Muscle of arm (tissue), 14 donors: ENCODE results near the gene ZNF488. TPM values are rescaled to one million over a fixed set of nuclear protein-coding genes. Genes with fewer than 3 reads are reported as not detected.
A peak's percentile ranks its signal among the peaks of the same experiment; 100 is the strongest.
"Not testable (repeated sequence)": the region's sequence is repeated elsewhere in the genome, so short reads cannot be mapped to it uniquely, and the experiment has no call there.

Experiments used
- DNase-seq: peaks from one replicate; pipeline ENCODE4 v3.0.0-alpha.2; 2013
- long read RNA-seq, 11 donors: transcript quantifications; one replicate each; lab custom pipeline, GENCODE V29; 2026
- polyA plus RNA-seq, 12 donors: library from polyadenylated mRNA; unstranded; fragments of 120-200 nt; gene quantifications; one replicate each; pipeline ENCODE4 v1.2.1, GENCODE V29; 2013; ENCODE audit not compliant: insufficient read length in 12 of 12

Gene ZNF488, protein sequence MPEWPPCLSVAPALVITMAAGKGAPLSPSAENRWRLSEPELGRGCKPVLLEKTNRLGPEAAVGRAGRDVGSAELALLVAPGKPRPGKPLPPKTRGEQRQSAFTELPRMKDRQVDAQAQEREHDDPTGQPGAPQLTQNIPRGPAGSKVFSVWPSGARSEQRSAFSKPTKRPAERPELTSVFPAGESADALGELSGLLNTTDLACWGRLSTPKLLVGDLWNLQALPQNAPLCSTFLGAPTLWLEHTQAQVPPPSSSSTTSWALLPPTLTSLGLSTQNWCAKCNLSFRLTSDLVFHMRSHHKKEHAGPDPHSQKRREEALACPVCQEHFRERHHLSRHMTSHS
- 1 to 10 TPM in 11 of 12 donors, not detected in 1; 2.0 to 5.1 (median 3.8) TPM for polyA plus RNA-seq
- long read RNA-seq, donor 1 = 0 reads
- long read RNA-seq, donor 2, partial matches to known transcripts = 0 of 2 reads
- long read RNA-seq, donor 2, other reads (novel, unspliced or antisense) = 0 of 2 reads
- long read RNA-seq, donor 3 = 0 reads
- long read RNA-seq, donor 4, partial matches to known transcripts = 0 of 3 reads
- long read RNA-seq, donor 4, other reads (novel, unspliced or antisense) = 0 of 3 reads
- long read RNA-seq, donor 5 = 0 reads
- long read RNA-seq, donor 6, partial matches to known transcripts = 0 of 2 reads
- long read RNA-seq, donor 6, other reads (novel, unspliced or antisense) = 0 of 2 reads
- long read RNA-seq, donor 7, partial matches to known transcripts = 0 of 1 reads
- long read RNA-seq, donor 7, other reads (novel, unspliced or antisense) = 0 of 1 reads
- long read RNA-seq, donor 8, partial matches to known transcripts = 0 of 2 reads
- long read RNA-seq, donor 8, other reads (novel, unspliced or antisense) = 0 of 2 reads
- long read RNA-seq, donor 9, partial matches to known transcripts = 0 of 1 reads
- long read RNA-seq, donor 9, other reads (novel, unspliced or antisense) = 0 of 1 reads
- long read RNA-seq, donor 10, partial matches to known transcripts = 0 of 2 reads
- long read RNA-seq, donor 10, other reads (novel, unspliced or antisense) = 0 of 2 reads
- long read RNA-seq, donor 11, partial matches to known transcripts = 0 of 1 reads
- long read RNA-seq, donor 11, other reads (novel, unspliced or antisense) = 0 of 1 reads

DNA sequence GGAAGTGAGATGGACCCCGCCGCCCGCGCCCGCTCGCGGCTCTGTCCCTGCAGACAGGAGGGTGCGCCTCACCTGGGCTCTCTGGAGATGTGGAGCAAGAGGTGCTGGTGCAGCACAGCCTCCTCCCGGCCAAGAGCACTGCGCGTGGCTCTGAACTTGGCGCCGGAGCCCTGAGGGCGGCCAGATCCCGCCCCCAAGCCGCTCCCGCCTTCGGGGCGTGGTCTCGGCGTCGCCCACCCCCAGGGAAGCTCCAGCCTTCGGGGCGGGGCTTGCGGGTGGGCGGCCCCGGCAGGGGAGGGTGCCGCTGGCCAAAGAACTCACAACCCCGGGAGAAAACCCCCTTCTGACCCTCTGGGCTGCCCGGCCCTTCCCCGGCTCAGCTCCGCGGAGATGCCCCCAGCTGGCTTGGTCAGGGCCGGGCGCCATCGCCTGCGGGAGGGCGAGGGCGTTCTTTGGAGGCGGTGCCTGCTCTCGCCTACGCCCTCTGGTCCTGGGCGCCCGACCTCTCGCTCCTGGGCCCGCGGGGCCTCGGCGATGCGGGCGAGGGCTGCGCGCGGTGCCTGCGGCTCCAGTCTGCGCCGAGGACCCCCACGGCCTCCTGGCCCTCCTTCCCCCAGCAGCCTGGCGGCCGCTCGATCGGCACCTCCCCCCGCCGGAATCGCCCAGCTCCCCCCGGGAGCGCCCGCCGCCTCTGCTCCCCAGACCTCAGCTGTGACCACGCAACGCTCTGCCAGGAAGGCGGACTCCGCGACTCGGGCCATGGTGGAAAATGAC lies at the start of gene ZNF488:
Gene ZNF488 (minus strand): TSS at position 146 of the 774 bp plus-strand sequence. CDS start 15,464 bp downstream, outside the sequence.
- DNase-seq = peak; percentile 89

DNA sequence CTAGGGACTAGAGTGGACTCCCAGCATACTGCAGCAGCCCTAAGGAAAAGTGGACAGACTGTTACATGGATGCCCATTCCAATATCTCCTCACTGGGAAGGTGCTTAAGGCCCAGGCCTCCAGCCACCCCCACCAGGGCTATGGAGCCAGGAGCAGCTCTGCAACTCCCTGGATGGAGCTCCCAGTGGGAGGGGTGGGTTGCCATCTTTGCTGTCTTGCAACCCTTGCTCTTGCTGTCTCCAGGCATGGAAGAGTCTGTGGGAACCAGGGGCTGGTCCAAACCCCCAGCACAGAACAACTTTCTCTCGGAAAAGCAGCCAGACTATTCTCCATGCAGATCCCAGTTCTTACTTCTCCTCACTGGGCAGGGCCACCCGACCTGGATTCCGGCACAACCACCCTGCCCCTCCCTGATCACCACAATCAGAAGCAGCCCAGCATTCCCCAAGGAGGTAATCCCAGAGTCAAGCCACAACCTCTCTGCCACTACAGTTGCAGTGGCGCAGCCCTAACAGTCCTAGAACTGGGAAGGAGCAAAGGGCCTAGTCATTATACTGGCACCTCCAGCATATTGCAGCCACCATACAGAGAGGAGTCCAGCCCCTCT lies 41.8 kb upstream of the ZNF488 start:
- DNase-seq = no peak

DNA sequence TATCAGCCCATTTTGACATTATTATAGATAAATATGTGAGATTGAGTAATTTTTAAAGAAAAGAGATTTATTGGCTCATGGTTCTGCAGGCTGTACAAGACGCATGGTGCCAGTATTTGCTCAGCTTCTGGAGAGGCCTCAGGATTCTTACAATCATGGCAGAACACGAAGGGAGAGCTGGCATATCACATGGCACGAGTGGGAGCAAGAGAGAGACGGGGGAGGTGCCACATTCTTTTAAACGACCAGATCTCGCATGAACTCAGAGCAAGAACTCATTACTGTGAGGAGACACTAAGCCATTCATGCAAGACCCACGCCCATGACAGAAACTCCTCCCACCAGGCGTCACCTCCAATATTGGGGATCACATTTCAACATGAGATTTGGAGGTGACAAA lies 40.1 kb upstream of the ZNF488 start:
- DNase-seq = no peak

DNA sequence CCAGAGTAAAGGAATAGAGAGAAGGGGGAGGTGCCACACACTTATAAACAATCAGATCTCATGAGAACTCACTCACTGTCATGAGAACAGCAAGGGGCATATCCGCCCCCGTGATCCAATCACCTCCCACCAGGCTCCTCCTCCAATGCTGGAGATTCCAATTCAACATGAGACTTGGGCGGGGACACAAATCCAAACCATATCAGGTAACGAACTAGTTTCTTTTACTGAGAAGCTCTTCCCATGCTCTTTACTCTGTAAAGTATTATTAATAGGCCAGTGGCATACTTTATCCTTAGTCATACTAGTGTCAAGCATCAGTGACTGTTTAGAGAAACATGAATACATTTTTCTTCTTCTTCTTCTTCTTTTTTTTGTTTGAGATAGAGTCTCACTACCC lies 39.4 kb upstream of the ZNF488 start:
- DNase-seq = no peak

DNA sequence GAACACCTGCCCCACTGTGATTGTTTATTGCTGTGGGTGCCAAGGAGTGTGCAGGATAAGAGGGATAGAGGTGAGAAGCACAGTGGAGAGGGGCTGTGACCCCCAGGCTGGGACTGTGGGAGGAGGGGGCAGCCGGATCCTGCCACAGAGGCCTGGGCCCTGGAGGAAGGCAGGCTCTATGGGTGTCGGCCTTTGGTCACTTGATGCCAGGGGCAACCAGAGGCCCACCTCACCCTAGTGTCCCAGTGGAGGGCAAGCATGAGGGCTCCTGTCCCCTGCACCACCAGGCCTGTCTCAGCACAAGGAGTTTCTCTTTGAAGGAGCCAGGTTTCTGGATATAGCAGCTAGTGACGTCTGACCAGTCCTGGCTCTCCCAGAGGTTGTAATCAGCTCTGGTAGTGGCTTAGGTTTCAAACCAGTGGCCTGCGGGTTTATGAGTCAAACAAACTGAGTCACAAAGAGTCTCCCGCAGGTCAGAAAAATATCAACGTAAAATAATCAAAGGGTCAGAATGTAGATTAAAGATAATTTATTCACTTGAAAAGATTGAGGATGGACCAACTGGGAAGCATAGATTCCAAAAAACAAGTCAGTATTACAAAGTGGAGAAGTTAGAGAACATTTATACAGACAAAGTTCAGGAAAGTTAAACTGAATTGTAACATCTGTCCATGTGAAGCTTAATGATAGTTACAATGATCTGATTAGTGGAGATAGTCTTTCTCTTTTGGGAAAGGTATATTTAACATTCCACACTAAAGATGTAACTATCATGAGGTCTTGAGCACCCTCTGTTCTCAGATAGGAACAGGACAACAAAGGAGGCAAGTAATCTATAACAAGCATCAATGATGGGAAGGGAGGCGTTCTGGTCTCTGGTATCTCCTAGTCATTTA lies 37.2 kb upstream of the ZNF488 start:
- DNase-seq = no peak

DNA sequence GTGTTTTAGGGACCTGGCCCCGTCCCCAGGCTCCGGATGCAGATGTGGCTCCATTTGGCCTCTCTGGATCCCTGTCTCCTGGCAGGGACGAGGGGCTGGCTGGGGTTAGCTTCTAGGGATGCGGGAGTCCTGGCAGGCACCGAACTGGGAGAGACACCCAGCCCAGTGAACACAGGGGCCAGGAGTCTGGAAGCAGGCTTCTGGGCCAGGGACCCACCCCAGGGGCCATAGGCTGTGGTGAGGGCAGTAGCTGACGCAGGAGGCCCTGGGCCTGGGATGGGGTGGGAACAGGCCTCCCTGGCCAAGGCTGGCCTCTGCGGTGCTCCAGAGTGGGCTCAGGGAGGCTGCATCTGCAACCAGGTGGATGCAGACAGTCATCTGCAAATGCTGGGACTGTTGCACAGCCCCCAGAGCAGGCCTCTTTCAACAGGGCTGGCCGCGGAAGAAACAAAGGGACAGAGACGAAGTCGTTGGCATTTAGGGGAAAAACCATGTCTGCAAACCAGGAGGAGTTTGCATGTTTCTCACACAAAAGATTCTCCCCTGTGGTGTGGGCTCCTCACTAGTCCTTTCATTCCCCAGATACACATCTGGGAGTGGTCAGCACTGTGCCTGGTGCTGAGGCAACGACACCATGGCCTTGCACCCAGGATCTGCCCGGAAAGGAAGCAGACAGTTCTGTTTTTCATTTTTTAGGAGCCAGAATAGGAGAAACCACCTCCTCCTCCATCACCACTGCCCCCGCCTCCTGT lies 36.4 kb upstream of the ZNF488 start:
- DNase-seq = no peak

DNA sequence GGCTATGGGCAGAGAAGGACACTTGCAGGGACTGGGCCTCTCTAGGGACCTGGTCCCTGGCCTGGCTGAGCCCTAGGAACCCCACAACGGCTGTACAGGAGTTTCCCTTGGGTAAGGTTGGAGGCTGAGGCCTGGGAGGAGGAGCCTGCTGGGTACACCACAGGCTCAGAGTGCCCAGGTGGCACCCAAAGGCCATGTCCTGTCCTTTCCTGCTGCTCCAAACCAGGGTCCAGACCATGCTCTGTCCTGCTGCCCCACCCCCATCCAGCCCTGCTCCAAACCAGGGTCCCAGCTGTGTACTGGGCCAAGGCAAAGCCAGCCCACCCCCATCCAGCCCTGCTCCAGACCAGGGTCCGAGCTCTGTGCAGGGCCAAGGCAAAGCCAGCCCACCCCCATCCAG lies 35.3 kb upstream of the ZNF488 start:
- no peak for DNase-seq

DNA sequence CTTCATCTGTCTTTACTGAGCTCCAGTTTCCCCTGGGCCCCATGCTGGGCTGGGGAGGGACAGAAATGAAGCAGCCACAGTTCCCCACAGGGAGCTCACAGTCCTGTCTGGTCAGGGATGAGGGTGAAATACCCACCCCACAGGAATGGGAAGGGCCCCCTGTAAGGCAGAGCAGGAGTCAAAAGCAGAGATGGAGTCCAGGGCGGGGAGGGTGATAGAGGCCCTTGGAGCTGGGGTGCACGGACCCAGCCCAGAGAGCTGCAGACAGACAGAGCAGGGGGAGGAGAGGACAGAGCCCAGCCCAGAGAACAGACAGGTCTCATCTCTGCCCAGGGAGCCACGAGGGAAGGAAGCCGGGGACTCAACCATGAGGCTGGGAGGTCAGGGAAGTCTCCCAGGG lies 34.9 kb upstream of the ZNF488 start:
- no peak for DNase-seq

DNA sequence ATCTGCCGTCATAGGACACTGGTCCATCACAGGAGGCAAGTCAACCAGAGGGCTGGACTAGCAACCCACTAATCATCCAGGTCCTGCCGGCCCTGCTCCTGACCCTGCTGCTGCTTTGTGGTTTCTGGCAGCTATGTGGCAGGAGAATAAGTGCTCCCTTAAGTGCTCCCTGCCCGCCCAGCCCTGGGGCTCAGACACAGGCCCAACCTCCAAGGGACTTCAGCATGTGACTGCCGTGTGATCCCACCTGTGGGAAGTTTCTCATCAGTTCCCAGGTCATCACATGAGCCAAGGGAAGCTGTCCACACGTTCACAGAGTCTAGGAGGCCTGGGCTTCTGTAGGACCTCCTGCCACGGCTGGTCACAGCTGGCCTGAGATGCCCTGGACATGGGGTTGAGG lies 34.2 kb upstream of the ZNF488 start:
- DNase-seq = no peak

- DNase-seq = not testable (repeated sequence)
Observed at GRCh38 chr10:47416305-47417218, 32.5 kb upstream of the ZNF488 start.

GRCh38 chr10:47415520-47416304 lies 31.6 kb upstream of the ZNF488 start:
- DNase-seq = no peak

DNA sequence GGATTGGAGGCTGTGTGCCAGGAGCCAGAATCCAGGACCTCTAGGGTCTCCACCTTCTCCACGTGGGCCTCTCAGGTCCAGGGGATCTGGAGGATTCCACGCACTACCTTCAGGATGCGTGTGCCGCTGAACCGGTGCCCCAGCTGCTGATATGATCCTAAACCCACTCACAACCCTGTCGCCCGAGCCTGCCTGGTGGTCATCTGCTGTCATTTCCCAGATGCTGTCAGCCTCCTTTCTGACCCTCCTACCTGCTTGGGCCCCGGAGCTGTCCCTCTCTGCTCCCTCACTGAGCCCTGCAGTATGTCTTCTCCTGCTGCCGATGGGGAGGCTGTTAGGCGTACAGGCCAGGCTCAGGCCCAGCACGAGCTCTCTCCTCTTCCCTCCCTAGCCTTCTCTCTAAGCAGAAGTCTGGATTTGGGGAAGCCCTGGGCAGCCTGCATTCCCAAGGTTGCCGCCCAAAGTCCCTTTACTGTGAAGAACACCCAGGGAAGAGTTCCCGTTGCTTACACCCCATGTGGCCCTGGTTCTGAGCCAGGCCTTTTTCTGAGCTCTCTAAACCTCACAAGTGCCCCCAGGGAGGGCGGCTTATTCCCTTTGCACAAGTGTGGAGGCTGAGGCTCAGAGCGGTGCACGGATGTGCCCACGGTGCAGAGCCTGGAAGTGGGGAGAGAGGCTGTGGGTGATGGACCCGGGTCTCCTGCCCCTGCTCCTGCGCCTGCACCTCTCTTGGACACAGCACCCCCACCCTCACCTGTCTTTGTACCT lies 30.8 kb upstream of the ZNF488 start:
- no peak for DNase-seq

GRCh38 chr10:47414227-47414592 lies 30.1 kb upstream of the ZNF488 start:
- DNase-seq = no peak

DNA sequence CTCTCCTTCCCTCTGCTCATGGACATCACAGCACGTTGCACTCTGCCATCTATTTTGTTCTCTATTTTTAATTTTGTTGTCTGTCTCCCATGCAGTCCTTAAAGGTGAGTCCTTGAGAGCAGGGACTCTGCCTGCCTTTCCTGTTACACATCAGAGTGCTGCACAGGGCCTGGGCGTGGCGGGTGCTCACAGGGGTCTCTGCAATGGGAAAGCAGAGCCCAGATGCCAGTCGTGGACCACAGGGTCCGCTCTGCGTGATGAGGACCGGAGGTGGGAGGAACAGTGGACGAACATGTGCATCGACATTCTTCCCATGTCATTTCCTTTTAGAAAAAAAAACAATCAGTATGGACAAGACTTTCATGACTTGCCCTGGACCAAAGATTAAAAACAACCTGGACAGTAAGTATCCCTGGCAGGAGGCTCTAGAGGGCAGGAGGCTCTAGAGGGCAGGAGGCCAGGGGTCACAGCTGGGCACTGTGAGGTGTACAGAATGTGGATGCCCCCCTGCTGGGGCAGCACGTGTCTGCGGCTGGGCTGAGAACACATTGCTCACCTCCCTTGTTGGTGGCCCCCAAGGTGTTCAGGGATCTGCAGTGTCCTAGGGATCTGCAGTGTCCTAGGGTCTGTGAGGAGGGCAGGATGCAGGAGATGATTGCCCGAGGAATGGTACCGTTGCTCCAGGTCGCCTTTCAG lies 29.6 kb upstream of the ZNF488 start:
- DNase-seq = no peak

DNA sequence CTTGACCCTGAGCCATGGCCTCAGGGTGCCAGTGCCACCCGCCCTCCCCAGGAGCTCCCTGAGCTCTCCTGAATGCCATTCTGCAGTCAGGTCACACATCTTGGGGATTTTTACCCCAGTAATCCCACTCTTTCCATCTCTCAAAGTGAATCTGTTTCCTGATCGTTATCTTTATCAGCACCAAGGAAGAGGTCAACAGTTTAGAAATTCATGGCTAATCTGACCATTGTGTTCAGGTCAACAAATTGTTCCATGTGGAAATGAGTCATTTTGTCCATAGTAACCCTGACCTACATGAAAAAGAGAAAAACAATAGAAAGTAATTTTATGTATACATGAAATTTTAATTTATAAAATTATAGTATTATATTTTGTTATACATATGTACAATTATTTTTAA lies 28.8 kb upstream of the ZNF488 start:
- DNase-seq = no peak

- no peak for DNase-seq
Observed at GRCh38 chr10:47412177-47412730, 28.2 kb upstream of the ZNF488 start.
